SK-N-SH treated with all-trans-retinoic acid at 6 μM for 48 hours (cell line): ENCODE data around the gene CYRIA.

ENCODE experiments used
- ATAC-seq: fragments of 200-7000 bp; cut with Tn5 transposase; 3 replicates; pipeline ENCODE4 v1.9.1; 2020; ENCODE audit warnings: mild to moderate bottlenecking, moderate library complexity
- ARNTL ChIP-seq: fragments of 450-650 bp; formaldehyde crosslinking; IDR thresholded peaks from 2 replicates; pipeline ENCODE4 v1.5.0; 2020; ENCODE audit warnings: low read depth, mild to moderate bottlenecking, moderate library complexity, borderline replicate concordance
- CREB5 ChIP-seq: fragments of 250-450 bp; sonication (Bioruptor Pico); IDR thresholded peaks from 2 replicates; pipeline ENCODE4 v1.5.1; 2020; ENCODE audit warnings: low read depth, mild to moderate bottlenecking, moderate library complexity
- CSDC2 ChIP-seq: fragments of 250-450 bp; sonication (Bioruptor Pico); IDR thresholded peaks from 2 replicates; pipeline ENCODE4 v1.5.0; 2020; ENCODE audit warnings: mild to moderate bottlenecking, moderate library complexity
- CSRNP3 ChIP-seq: fragments of 250-450 bp; sonication (Bioruptor Pico); IDR thresholded peaks from 2 replicates; pipeline ENCODE4 v1.5.1; 2021; ENCODE audit warnings: mild to moderate bottlenecking, moderate library complexity
- ESRRG ChIP-seq: fragments of 250-450 bp; sonication (Bioruptor Pico); IDR thresholded peaks from 2 replicates; pipeline ENCODE4 v1.6.1; 2021; ENCODE audit warnings: mild to moderate bottlenecking
- ISL1 ChIP-seq: fragments of 250-450 bp; sonication (Bioruptor Pico); IDR thresholded peaks from 2 replicates; pipeline ENCODE4 v2.1.2; 2022; ENCODE audit warnings: mild to moderate bottlenecking, moderate library complexity
- OSR1 ChIP-seq: fragments of 250-450 bp; sonication (Bioruptor Pico); IDR thresholded peaks from 2 replicates; pipeline ENCODE4 v1.8.0; 2022; ENCODE audit warnings: moderate library complexity, mild to moderate bottlenecking, inconsistent platforms
- PATZ1 ChIP-seq: fragments of 250-450 bp; sonication (Bioruptor Pico); IDR thresholded peaks from 2 replicates; pipeline ENCODE4 v1.8.0; 2020; ENCODE audit warnings: mild to moderate bottlenecking, moderate library complexity, borderline replicate concordance
- POU6F1 ChIP-seq: fragments of 250-450 bp; sonication (Bioruptor Pico); IDR thresholded peaks from 2 replicates; pipeline ENCODE4 v1.8.0; 2021; ENCODE audit warnings: low read depth, mild to moderate bottlenecking, moderate library complexity, borderline replicate concordance
- RARB ChIP-seq: fragments of 250-450 bp; sonication (Bioruptor Pico); IDR thresholded peaks from 2 replicates; pipeline ENCODE4 v1.8.0; 2021; ENCODE audit warnings: mild to moderate bottlenecking, moderate library complexity
- SNAI2 ChIP-seq: fragments of 250-450 bp; sonication (Bioruptor Pico); IDR thresholded peaks from 2 replicates; pipeline ENCODE4 v1.5.0; 2020; ENCODE audit warnings: mild to moderate bottlenecking, moderate library complexity
- TCF4 ChIP-seq: fragments of 250-450 bp; sonication (Bioruptor Pico); IDR thresholded peaks from 2 replicates; pipeline ENCODE4 v1.8.0; 2021; ENCODE audit warnings: mild to moderate bottlenecking, moderate library complexity, borderline replicate concordance
- TOX ChIP-seq: fragments of 250-450 bp; sonication (Bioruptor Pico); IDR thresholded peaks from 2 replicates; pipeline ENCODE4 v1.8.0; 2021; ENCODE audit warnings: mild to moderate bottlenecking, moderate library complexity, borderline replicate concordance
- TSHZ2 ChIP-seq: fragments of 250-450 bp; sonication (Bioruptor Pico); IDR thresholded peaks from 2 replicates; pipeline ENCODE4 v1.5.0; 2020; ENCODE audit warnings: mild to moderate bottlenecking, moderate library complexity
- ZC3H10 ChIP-seq: fragments of 250-450 bp; sonication (Bioruptor Pico); IDR thresholded peaks from 2 replicates; pipeline ENCODE4 v1.5.1; 2021; ENCODE audit warnings: mild to moderate bottlenecking, moderate library complexity
- ZFP3 ChIP-seq: fragments of 250-450 bp; sonication (Bioruptor Pico); IDR thresholded peaks from 2 replicates; pipeline ENCODE4 v1.5.0; 2020; ENCODE audit warnings: mild to moderate bottlenecking, moderate library complexity
- ZNF565 ChIP-seq: fragments of 450-650 bp; formaldehyde crosslinking; conservative IDR thresholded peaks from 2 replicates; pipeline ENCODE4 v1.5.0; 2020; ENCODE audit warnings: low read depth, mild to moderate bottlenecking, moderate library complexity
- ZNF70 ChIP-seq: fragments of 450-650 bp; formaldehyde crosslinking; IDR thresholded peaks from 2 replicates; pipeline ENCODE4 v1.5.0; 2020; ENCODE audit warnings: mild to moderate bottlenecking, moderate library complexity

CYRIA gene

GRCh38 chr2:16638946-16639345 is 26.7 kb downstream of the CYRIA start:
- ATAC-seq = no peak
- TF ChIP-seq CREB5 (CRISPR knock-in tag) (no peak), POU6F1 (CRISPR knock-in tag) (no peak), ZNF70 (CRISPR knock-in tag) (no peak), ARNTL (CRISPR knock-in tag) (no peak), SNAI2 (CRISPR knock-in tag) (no peak), ZNF565 (no peak), ESRRG (CRISPR knock-in tag) (no peak), ZFP3 (no peak), ISL1 (CRISPR knock-in tag) (no peak)

GRCh38 chr2:16637304-16637703 is 28.3 kb downstream of the CYRIA start:
- no peak for ATAC-seq
- TF ChIP-seq SNAI2 (CRISPR knock-in tag) = no peak
- no peak for TF ChIP-seq ZNF70 (CRISPR knock-in tag)
- no peak for TF ChIP-seq PATZ1 (CRISPR knock-in tag)
- TF ChIP-seq CREB5 (CRISPR knock-in tag) = no peak
- TF ChIP-seq CSDC2 = no peak
- no peak for TF ChIP-seq ZNF565
- no peak for TF ChIP-seq ESRRG (CRISPR knock-in tag)
- TF ChIP-seq TSHZ2 (CRISPR knock-in tag) = no peak
- no peak for TF ChIP-seq ARNTL (CRISPR knock-in tag)
- TF ChIP-seq CSRNP3 (CRISPR knock-in tag) = no peak
- TF ChIP-seq RARB (CRISPR knock-in tag) = no peak
- no peak for TF ChIP-seq POU6F1 (CRISPR knock-in tag)
- TF ChIP-seq OSR1 (CRISPR knock-in tag) = no peak
- TF ChIP-seq ZC3H10 (CRISPR knock-in tag) = no peak
- TF ChIP-seq ZFP3 = no peak
- no peak for TF ChIP-seq TOX
- no peak for TF ChIP-seq TCF4
